Sigmoid colon (tissue), 4 donors: ENCODE measurements around the gene PTPRD.

Experiments used
- CTCF ChIP-seq, 4 experiments: fragments of 450-650 bp in 3 of 4; fragments of 200-600 bp in 1 of 4; IDR thresholded peaks; one replicate each; pipeline ENCODE4 v1.5.1; 2016 to 2019; ENCODE audit warnings: antibody characterized with exemption in 4 of 4, mild to moderate bottlenecking in 3 of 4, moderate library complexity in 2 of 4
- POLR2A ChIP-seq, 2 donors: fragments of 450-650 bp; IDR thresholded peaks; one replicate each; pipeline ENCODE4 v1.6.1; 2016; ENCODE audit warnings: antibody characterized with exemption in 2 of 2, mild to moderate bottlenecking in 2 of 2, moderate library complexity in 2 of 2
- POLR2AphosphoS5 ChIP-seq, 4 donors: sonication (generic); formaldehyde crosslinking; IDR thresholded peaks; one replicate each; pipeline ENCODE4 v1.6.1; 2017; ENCODE audit warnings: antibody characterized with exemption in 4 of 4

DNA sequence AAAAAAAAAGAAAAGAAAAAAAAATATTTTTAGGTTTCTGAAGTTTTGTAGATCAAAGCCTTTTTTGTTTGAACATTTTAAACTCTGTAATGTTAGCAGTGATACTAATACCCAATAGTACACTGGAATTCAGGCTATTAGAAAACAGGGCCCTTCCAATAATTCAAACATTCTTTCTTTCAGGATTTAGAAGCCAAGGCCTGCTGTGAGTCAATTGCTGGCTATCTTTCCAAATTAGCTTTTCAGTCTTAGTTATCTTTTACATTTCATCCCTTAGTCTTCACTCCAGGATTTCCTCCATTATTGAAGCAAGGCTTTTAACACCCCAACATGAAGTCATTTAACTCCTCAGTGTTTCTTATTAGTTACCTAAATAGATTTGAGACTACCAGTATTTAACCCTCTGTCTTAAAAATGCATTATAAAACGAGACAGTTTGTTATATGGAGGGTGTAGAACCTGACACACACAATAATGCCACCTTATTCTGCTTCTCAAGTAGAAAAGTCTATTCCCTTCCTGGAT, 1861.3 kb downstream of the PTPRD start:
- TF ChIP-seq POLR2A (IDR thresholded peaks at IDR 0.05), result no peak
- TF ChIP-seq CTCF (IDR thresholded peaks at IDR 0.05), result no peak
- TF ChIP-seq POLR2AphosphoS5 (IDR thresholded peaks at IDR 0.05), result no peak
